Activated T-cell treated with anti-CD3 and anti-CD28 coated beads, Interleukin-2, amount 50 U/mL, for 24 hours (primary cell): ENCODE results near the gene PRKAG2.
"Not testable (repeated sequence)": the region's sequence is repeated elsewhere in the genome, so short reads cannot be mapped to it uniquely, and the experiment has no call there.

ENCODE experiments used
- DNase-seq: peaks from one replicate; pipeline ENCODE4 v3.0.0-alpha.2; 2020
- H3K27ac Mint-ChIP-seq: 2 replicates; pipeline ENCODE4 v1.8.0; 2020; ENCODE audit warnings: mild to moderate bottlenecking, mixed read lengths
- H3K27me3 Mint-ChIP-seq: 2 replicates; pipeline ENCODE4 v1.8.0; 2020; ENCODE audit warnings: mixed read lengths
- H3K36me3 Mint-ChIP-seq: 2 replicates; pipeline ENCODE4 v1.8.0; 2020; ENCODE audit warnings: low read depth, mixed read lengths
- H3K4me1 Mint-ChIP-seq: 2 replicates; pipeline ENCODE4 v1.8.0; 2020; ENCODE audit warnings: low read depth, mixed read lengths
- H3K4me3 Mint-ChIP-seq: 2 replicates; pipeline ENCODE4 v1.8.0; 2020; ENCODE audit warnings: mild to moderate bottlenecking, moderate library complexity, mixed read lengths
- H3K9me3 Mint-ChIP-seq: 2 replicates; pipeline ENCODE4 v1.8.0; 2020; ENCODE audit warnings: mixed read lengths

The PRKAG2 gene

DNA sequence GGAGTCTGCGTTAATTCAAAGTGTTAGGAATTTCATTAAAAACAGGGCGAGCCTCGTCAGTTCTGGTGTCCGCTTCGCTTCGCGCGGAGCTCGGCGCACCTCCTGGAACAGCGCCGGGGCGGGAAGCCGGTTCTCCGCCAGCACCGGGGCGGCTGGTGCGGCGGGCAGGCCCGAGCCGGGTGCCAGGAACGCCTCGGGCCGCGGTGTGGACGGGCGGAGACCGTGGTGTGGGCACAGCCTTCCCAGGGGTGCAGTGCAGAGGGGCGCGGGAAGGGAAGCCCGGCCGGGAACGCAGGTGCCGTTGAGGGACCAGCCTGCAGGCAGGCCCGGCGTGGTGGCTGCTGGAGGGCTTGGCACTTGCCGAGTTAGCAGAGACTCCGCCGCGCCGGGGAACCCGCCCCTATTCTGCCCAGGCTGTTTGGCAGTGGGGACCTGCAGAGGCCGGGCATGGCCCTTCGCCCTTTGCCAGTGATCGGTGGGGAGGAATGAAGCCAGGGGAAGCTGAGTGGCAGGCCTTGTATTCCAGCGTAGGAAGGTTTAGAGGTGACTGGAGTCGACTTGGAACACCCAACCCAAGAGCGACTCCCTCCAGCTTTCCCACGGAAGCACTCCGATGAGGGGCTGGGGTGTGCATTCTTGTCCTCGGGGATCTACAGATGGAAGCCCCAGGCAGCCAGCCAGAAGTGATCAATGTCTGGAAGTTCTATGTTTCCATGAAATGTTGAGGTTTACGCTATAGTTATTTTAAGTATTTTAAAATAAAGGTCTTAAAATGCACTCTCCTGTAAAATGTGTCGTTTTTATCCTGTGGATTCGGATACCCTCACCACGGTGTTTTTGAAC, 356.3 kb downstream of the PRKAG2 start:
- Mint-ChIP-seq H3K9me3 (no peaks in the 10 kb centered on the region), H3K4me3 (peak overlapping the region; percentile 80), H3K27me3 (no peaks in the 10 kb centered on the region), H3K36me3 (peaks cover 28% of the 10 kb centered on the region), H3K4me1 (peaks cover 31% of the 10 kb centered on the region), H3K27ac (peak overlapping the region; percentile 97)
- DNase-seq: peak; percentile 73

DNA sequence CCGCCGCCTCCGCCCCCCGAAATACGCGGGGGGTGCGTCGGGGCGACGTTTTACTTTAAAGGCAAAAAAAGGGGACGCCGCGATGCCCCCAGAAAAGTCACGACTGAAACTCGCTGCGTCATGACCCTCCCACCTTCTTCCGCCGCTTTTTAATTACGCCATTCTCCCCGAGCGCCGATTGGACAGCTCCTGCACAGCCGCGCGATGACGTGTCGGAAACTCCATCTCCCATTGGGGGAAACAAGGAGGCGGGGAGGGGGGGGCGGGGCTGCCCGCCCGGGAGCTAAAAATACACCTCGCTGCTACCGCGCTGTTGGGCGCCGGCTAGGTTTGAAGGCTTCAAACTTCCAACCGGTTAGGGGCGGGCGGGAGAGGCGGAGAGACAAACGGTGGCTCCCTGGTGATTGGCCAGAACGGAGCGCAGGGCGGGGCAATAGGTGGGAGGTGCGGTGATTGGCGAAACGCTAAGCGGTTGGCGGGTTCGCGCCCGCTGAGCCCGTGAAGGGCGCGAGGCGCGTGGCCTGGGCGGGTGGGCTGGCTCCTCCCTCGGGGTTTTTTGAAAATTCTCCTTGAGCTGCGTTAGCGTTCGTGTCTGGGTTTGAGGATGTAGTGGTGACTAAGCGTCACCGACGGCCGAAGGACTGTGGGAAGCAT, 357.0 kb downstream of the PRKAG2 start, which contains the start of gene RHEB:
Gene RHEB, minus strand, starts transcription at position 131 of the 654 bp plus-strand sequence. CDS start 384 bp downstream, outside the sequence.
- Mint-ChIP-seq H3K27me3 (no peaks in the 10 kb centered on the region), H3K4me3 (peak within 1 kb of the TSS; percentile 95), H3K9me3 (no peaks in the 10 kb centered on the region), H3K36me3 (peaks cover 33% of the 10 kb centered on the region), H3K4me1 (peaks cover 38% of the 10 kb centered on the region), H3K27ac (peak within 1 kb of the TSS; percentile 97)
- peak; percentile 99 for DNase-seq

DNA sequence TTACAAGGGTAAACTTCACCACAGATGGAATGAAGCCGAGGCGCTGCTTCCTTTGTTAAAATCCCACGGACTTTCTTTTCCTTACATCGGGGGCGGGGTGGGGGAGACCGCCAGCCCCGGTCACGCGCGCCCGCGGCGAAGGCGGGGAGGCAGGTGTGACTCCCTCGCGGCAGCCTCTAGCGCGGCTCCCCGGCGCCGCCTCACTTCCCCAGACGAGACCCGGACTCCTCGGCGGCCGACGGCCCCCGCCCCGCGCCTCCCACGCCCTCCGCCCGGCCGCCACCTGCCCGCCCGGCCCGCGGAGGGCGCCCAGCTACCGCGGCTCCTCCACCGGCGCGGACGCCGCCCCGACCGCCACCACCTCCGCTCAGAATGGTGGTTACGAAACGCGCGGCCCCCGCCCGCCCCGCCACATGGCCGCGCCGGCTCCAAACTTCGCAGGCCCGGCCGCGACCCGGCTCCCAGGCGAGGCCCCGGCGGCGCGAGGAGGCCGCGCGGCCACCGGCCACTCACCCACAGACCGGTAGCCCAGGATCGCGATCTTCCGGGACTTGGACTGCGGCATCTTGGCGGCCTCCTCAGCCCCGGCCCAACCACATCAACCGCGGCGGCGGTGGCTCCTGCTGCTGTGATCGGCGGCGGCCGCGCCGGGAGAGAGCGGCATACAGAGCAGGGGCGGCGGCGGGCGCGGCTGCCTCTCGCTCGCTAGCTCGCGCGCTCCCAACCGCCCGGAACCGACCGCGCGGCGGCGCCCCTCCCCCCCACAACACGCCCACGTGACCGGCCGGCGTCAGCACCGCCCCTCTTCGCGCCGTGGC, 357.8 kb downstream of the PRKAG2 start:
- H3K27ac Mint-ChIP-seq: peak overlapping the region; percentile 97
- not testable (repeated sequence) for H3K27me3 Mint-ChIP-seq, H3K9me3 Mint-ChIP-seq
- peaks cover 37% of the 10 kb centered on the region for H3K36me3 Mint-ChIP-seq
- peak overlapping the region; percentile 95 for H3K4me3 Mint-ChIP-seq
- H3K4me1 Mint-ChIP-seq: peaks cover 44% of the 10 kb centered on the region
- DNase-seq: peak; percentile 82

DNA sequence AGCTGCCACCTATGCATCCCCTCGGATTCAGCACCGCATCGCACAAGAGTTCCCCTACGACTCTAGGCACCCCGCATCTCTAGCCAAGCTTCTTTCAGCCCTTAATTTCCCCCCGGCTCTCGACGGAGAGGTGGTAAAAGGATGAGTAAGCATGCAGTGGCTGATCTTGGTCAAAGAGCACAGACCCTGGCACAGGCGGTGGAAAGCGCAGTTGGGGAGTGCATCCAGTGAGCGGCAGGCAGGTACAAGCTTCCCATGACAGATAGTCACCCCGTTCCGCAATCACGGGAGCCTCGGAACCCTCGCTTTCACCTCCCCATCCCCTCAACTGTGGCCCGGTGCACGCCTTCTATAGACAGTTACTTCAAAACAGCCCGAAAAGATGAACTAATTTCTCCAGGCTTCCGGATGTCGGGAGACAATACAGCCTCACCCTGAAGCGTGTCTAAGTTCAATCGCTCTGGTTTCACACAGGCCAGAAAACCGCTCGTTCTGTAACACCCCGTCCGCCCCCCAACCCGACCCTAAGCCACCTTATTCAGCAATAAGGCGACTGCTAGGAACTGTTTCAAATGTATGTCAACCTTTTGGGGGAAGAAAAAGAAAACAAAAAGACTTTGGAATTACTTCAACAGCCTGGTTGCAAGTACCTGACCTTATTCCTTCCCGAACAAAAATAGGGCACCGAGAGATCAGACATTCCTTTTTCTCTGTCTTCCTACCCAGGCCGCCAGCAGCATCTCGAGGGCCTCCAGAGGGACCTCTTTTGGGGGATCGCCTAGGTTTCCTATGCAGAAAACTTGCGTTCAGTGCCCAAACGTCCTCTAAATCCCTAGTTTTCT, 358.6 kb downstream of the PRKAG2 start:
- Mint-ChIP-seq H3K27ac (peak overlapping the region; percentile 95), H3K27me3 (no peaks in the 10 kb centered on the region), H3K4me1 (peaks cover 51% of the 10 kb centered on the region), H3K36me3 (peaks cover 44% of the 10 kb centered on the region), H3K4me3 (peak overlapping the region; percentile 95), H3K9me3 (no peaks in the 10 kb centered on the region)
- peak; percentile 75 for DNase-seq

DNA sequence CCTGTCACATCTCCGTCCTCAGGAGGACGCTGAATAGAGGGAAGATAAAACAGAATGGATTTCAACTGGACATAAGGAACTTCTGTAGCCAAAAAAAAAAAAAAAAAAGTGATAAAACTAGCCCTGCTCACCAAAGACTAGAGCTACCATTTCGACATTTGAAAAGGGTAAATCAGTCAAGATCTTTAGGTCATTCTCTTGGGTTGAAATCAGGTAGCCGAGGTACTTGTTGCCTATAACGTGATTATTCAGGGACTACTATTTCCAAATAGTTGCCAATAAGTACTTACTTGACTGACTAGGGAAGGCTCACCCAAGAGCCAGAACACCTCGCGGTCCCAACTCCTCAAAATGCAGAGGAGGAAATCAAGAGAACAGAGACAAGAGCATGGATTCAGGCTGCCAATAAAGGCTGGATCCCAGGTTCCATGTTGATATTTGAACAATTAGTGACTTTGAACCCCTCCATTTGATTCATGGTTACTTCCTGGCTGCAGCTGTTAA, 359.3 kb downstream of the PRKAG2 start:
- H3K36me3 Mint-ChIP-seq: peaks cover 49% of the 10 kb centered on the region
- peak overlapping the region; percentile 95 for H3K4me3 Mint-ChIP-seq
- H3K27me3 Mint-ChIP-seq: no peaks in the 10 kb centered on the region
- H3K9me3 Mint-ChIP-seq: no peaks in the 10 kb centered on the region
- DNase-seq: no peak
- H3K27ac Mint-ChIP-seq: peak overlapping the region; percentile 95
- peaks cover 58% of the 10 kb centered on the region for H3K4me1 Mint-ChIP-seq

DNA sequence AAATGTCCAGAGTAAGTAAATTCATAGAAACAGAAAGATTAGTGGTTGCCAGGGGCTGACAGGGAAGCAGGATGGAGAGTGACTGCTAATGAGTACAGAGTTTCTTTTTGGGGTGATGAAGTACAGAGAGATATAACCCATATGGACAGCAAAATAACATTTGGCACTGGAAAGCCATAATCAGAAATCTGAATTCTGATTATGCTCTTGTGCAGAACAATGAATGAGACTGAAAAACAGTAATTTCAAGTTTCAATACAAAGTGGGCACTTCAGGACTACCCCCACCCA, 361.7 kb downstream of the PRKAG2 start:
- peaks cover 73% of the 10 kb centered on the region for H3K4me1 Mint-ChIP-seq
- DNase-seq: no peak
- H3K27me3 Mint-ChIP-seq: no peaks in the 10 kb centered on the region
- peak overlapping the region; percentile 50 for H3K27ac Mint-ChIP-seq
- H3K4me3 Mint-ChIP-seq: peak overlapping the region; percentile 50
- H3K9me3 Mint-ChIP-seq: no peaks in the 10 kb centered on the region
- H3K36me3 Mint-ChIP-seq: peaks cover 53% of the 10 kb centered on the region

DNA sequence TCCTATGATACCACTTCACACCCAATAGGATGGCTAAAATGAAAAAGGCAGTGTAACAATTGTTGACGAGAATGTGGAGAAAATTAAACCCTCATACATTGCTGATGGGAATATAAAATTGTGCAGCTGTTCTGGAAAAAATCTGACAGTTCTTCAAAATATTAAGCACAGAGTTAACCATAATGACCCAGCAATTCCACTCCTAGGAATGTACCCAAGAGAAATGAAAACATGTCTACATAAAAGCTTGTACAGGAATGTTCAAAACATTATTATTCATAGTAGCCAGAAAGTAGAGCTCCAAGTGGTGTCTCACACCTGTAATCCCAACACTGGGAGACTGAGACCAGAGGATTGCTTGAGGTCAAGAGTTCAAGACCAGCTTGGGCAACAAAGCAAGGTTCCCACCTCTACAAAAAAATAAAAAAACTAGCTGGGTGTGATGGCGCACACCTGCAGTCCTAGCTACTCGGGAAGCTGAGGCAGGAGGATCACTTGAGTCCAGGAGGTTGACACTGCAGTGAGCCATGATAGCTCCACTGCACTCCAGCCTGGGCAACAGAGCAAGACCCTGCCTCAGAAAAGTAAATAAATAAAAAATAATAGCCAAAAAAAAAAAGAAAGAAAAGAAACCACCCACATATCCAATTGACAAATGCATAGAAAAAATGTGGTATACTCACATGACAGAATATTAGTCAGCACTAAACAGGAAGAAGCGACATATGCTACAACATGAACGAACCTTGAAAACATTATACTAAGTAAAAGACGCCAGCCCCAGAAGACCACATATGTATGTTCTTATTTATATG, 362.2 kb downstream of the PRKAG2 start:
- no peak for DNase-seq
- peaks cover 76% of the 10 kb centered on the region for H3K4me1 Mint-ChIP-seq
- H3K36me3 Mint-ChIP-seq: peaks cover 57% of the 10 kb centered on the region
- H3K9me3 Mint-ChIP-seq: no peaks in the 10 kb centered on the region
- peak overlapping the region; percentile 50 for H3K27ac Mint-ChIP-seq
- no peaks in the 10 kb centered on the region for H3K27me3 Mint-ChIP-seq
- H3K4me3 Mint-ChIP-seq: peak overlapping the region; percentile 50

DNA sequence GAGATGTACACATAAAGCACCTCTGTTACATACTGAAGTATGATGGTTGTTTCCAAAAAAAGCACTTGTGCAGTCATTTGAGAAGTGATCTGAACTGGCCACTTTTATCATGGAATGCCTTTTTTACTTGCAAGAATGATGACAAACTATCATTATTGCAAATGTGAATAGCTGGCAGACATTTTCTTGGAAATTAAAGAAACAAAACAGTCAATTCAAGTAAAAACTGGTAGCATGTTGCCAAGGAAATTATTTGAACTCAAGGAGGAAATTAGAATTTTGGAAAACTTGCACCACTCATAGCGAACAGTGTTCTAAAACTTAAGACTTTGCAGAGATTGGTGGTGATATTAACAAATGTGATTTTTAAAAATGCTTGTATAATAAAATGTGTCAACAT, 363.8 kb downstream of the PRKAG2 start:
- no peak for DNase-seq
- Mint-ChIP-seq H3K27ac (no peak overlapping the region), H3K36me3 (peaks cover 50% of the 10 kb centered on the region), H3K4me1 (peaks cover 87% of the 10 kb centered on the region), H3K9me3 (no peaks in the 10 kb centered on the region), H3K4me3 (no peak overlapping the region), H3K27me3 (no peaks in the 10 kb centered on the region)

DNA sequence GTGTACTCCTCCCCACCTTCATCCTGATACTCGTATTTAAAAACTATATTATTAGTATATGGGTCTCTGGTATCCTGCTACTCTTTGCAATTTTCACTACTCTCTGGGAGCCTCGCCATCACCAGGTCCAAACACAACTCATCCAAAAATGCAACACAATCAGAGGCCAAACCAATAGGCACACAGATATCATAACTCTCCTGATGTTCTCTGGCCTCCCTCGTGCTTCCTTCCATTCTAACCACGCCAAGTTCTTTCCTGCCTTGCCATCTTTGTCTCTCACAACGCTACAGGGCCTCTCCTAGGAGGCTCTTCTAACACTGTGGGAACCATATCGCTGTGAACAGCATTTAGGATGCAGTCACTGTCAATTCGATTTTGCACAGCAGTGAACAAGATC, 364.6 kb downstream of the PRKAG2 start:
- Mint-ChIP-seq H3K4me1 (peaks cover 85% of the 10 kb centered on the region), H3K27ac (no peak overlapping the region), H3K36me3 (peaks cover 43% of the 10 kb centered on the region), H3K9me3 (no peaks in the 10 kb centered on the region), H3K4me3 (no peak overlapping the region), H3K27me3 (no peaks in the 10 kb centered on the region)
- no peak for DNase-seq

DNA sequence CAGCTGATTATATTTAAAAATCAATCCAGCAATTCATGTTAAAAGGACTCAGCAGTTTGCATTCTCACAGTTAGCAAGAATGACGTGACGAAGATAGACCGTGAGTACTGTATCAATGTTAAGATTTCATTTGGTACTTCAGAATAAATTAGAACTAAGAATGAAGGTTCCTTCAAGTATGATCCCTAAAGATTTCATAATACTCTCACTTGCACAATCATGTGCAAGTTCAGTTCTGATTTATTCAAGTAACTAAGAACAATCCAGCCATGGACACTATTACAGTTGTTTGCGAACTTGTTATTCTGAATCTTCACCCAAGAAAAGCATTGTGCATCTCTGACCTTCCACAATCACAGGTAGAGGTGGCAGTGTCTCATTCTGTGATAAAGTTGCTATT, 365.0 kb downstream of the PRKAG2 start:
- DNase-seq: no peak
- no peak overlapping the region for H3K4me3 Mint-ChIP-seq
- peaks cover 41% of the 10 kb centered on the region for H3K36me3 Mint-ChIP-seq

DNA sequence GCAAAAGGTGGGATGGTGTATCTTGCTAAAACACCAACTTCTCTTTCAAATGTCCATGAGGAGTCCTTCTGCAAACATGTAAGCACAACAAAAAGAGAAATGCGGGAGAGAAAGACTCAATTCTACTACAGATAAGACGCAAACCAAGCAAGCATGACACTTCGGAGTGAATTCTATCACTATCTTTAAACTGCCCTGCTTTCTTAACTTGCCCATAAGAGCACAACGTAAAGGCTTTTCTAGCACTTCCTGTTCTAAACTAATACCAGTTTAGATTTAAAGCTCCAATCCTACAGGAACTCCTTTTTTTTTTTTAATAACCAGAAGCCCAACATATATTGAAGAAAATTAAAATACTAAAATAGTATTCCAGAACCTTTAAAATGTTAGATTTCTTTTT, 365.6 kb downstream of the PRKAG2 start:
- no peak overlapping the region for H3K4me3 Mint-ChIP-seq
- H3K36me3 Mint-ChIP-seq: peaks cover 39% of the 10 kb centered on the region
- H3K27ac Mint-ChIP-seq: no peak overlapping the region
- DNase-seq: no peak
- peaks cover 85% of the 10 kb centered on the region for H3K4me1 Mint-ChIP-seq
- no peaks in the 10 kb centered on the region for H3K9me3 Mint-ChIP-seq
- H3K27me3 Mint-ChIP-seq: no peaks in the 10 kb centered on the region

More for the DNA sequence above, 365.0 kb downstream of the PRKAG2 start:
- Mint-ChIP-seq H3K4me1 (peaks cover 85% of the 10 kb centered on the region), H3K27me3 (no peaks in the 10 kb centered on the region), H3K27ac (no peak overlapping the region), H3K9me3 (no peaks in the 10 kb centered on the region)

DNA sequence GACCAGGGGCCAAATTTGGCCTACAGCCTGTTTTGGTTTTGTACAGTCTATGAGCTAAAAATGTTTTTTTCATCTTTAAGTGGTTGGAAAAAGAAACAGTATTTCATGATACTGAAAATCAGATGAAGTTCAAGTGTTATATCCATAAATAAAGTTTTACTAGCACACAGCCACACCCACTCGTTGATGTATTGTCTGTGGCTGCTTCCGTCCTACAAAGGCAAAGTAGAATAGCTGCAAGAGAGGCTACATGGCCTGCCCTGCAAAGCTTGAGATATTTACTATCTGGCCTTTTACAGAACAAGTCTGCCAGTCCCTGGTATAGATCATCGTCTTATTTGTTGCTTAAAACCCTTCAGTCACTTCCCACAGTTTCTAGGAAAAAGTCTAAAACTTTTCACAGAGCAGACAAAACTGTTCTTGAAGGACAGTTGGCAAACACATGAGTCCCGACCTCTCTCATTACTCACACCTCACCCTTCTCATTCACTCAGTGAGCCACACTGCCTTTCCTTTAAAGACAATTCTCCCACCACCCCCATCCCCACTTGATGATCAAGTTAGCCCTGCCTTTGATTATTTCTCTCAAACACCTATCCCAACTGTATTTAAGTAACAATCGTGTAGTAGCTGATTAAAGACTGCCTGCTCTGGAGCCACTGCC, 367.1 kb downstream of the PRKAG2 start:
- peaks cover 33% of the 10 kb centered on the region for H3K36me3 Mint-ChIP-seq
- H3K27ac Mint-ChIP-seq: peak overlapping the region; percentile 17
- H3K4me3 Mint-ChIP-seq: no peak overlapping the region
- H3K9me3 Mint-ChIP-seq: no peaks in the 10 kb centered on the region
- H3K27me3 Mint-ChIP-seq: no peaks in the 10 kb centered on the region
- DNase-seq: no peak
- H3K4me1 Mint-ChIP-seq: peaks cover 83% of the 10 kb centered on the region

DNA sequence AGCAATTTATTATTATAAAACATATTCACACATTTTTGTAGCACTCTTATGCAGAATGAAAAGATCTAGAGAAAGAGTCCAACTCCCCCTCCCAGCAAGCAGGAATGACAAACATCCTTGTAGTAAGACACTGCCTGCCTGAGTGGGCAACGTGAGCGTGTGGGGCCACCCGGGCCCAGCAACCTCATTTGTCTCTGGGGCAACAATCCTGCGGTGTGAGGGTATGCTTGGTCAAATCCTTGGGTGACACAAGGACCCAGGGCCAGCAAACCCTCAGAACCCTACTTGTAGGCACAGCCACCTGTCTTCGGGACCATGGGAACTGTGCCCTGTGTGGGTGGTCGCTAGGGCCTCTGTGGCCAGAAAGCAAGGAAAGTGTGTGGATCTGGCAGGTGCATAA, 367.9 kb downstream of the PRKAG2 start:
- Mint-ChIP-seq H3K27ac (no peak overlapping the region), H3K4me3 (no peak overlapping the region), H3K9me3 (no peaks in the 10 kb centered on the region), H3K4me1 (peaks cover 81% of the 10 kb centered on the region), H3K36me3 (peaks cover 30% of the 10 kb centered on the region), H3K27me3 (no peaks in the 10 kb centered on the region)
- no peak for DNase-seq
